ENCODE measurements around the gene G6PC3.

Gene G6PC3

GRCh38 chr17:44082256-44082927 is 11.9 kb downstream of the G6PC3 start:
- Histone ChIP-seq H3K4me1 (ENCODE audit: control insufficient read depth, insufficient read depth, low read length) (peaks cover 10% of the 10 kb centered on the region), H3K36me3 (ENCODE audit: control insufficient read depth in 2 of 2, insufficient read depth in 1 of 2, low read length in 2 of 2) (peaks cover 8 to 70% of the 10 kb centered on the region in 2 experiments; a peak in 2 of 3 replicates), H3K9me3 (ENCODE audit: control insufficient read depth, insufficient read depth, low read depth, low read length) (no peaks in the 10 kb centered on the region), H3K27ac (ENCODE audit: extremely low read depth, low read depth, low read length) (no peak overlapping the region), H3K4me3 (ENCODE audit: low read depth, low read length) (no peak overlapping the region)
- POLR2A ChIA-PET: interaction anchor here (0.5 to 1.9 kb wide), 4 partner anchors 8 to 86 kb away, joined by 3 to 13 read pairs (median 4); no protein-coding TSS in a partner anchor
- TF ChIP-seq ZBTB10 (tag by site-specific recombination; IDR thresholded peaks at IDR 0.05): no peak
- TF ChIP-seq ZNF600 (tag by site-specific recombination; IDR thresholded peaks at IDR 0.05): no peak
- TF ChIP-seq ZNF664 (tag by site-specific recombination; IDR thresholded peaks at IDR 0.05): no peak
- TF ChIP-seq ZFP41 (tag by site-specific recombination; IDR thresholded peaks at IDR 0.05; ENCODE audit: borderline replicate concordance): no peak
- TF ChIP-seq ZNF639 (tag by site-specific recombination; IDR thresholded peaks at IDR 0.05): no peak
- TF ChIP-seq ZNF555 (tag by site-specific recombination; conservative IDR thresholded peaks at IDR 0.05): no peak
- no peak for TF ChIP-seq ZNF549 (tag by site-specific recombination; IDR thresholded peaks at IDR 0.05)
- TF ChIP-seq ATF2 (tag by site-specific recombination; IDR thresholded peaks at IDR 0.05; ENCODE audit: low read depth): no peak
- TF ChIP-seq SCRT2 (tag by site-specific recombination; IDR thresholded peaks at IDR 0.05): no peak
- no peak for TF ChIP-seq ZNF366 (tag by site-specific recombination; conservative IDR thresholded peaks at IDR 0.05)
- TF ChIP-seq ZNF146 (tag by site-specific recombination; IDR thresholded peaks at IDR 0.05): no peak
- TF ChIP-seq ZFP69B (tag by site-specific recombination; IDR thresholded peaks at IDR 0.05): no peak
- TF ChIP-seq WT1 (tag by site-specific recombination; IDR thresholded peaks at IDR 0.05): no peak
- TF ChIP-seq ZNF354C (tag by site-specific recombination; IDR thresholded peaks at IDR 0.05; ENCODE audit: borderline replicate concordance, low read depth): no peak
- CTCF ChIA-PET: interaction anchor here (0.7 to 3.8 kb wide), 8 partner anchors 9 to 85 kb away, joined by 3 to 35 read pairs (median 6); partner anchors contain the start of genes G6PC3 and LSM12

GRCh38 chr17:44083250-44083849 is 12.8 kb downstream of the G6PC3 start:
- H3K4me3 ChIP-seq (ENCODE audit: low read depth, low read length): no peak overlapping the region
- ChIA-PET CTCF (interaction anchor here (0.5 to 8.1 kb wide), 26 partner anchors 8 to 507 kb away, joined by 3 to 98 read pairs (median 5); partner anchors contain the start of genes G6PC3 and LSM12), POLR2A (interaction anchor here (0.7 to 2.0 kb wide), 7 partner anchors 9 to 87 kb away, joined by 3 to 13 read pairs (median 4); partner anchors contain the start of genes ASB16 and HDAC5)
- TF ChIP-seq KLF16 (tag by site-specific recombination; IDR thresholded peaks at IDR 0.05) (no peak), EGR2 (tag by site-specific recombination; IDR thresholded peaks at IDR 0.05; ENCODE audit: low read depth) (peak; percentile 5; the same call in 1 of the 2 replicates), ZNF513 (tag by site-specific recombination; IDR thresholded peaks at IDR 0.05) (no peak), ZNF335 (tag by site-specific recombination; conservative IDR thresholded peaks at IDR 0.05) (no peak), CTCF (tag by site-specific recombination; IDR thresholded peaks at IDR 0.05) (peak; percentile 96), PATZ1 (tag by site-specific recombination; IDR thresholded peaks at IDR 0.05) (no peak), ZNF416 (tag by site-specific recombination; IDR thresholded peaks at IDR 0.05) (no peak), ZNF350 (tag by site-specific recombination; IDR thresholded peaks at IDR 0.05) (no peak)
- H3K36me3 ChIP-seq (ENCODE audit: control insufficient read depth in 2 of 2, insufficient read depth in 1 of 2, low read length in 2 of 2): peaks cover 8 to 64% of the 10 kb centered on the region in 2 experiments; a peak in 2 of 3 replicates
- peaks cover 10% of the 10 kb centered on the region for H3K4me1 ChIP-seq (ENCODE audit: control insufficient read depth, insufficient read depth, low read length)
- no peaks in the 10 kb centered on the region for H3K9me3 ChIP-seq (ENCODE audit: control insufficient read depth, insufficient read depth, low read depth, low read length)
- H3K27ac ChIP-seq (ENCODE audit: extremely low read depth, low read depth, low read length): no peak overlapping the region
